ENCODE results near the gene SLC2A5.
A peak's percentile ranks its signal among the peaks of the same experiment; 100 is the strongest.
"Not testable (repeated sequence)": the region's sequence is repeated elsewhere in the genome, so short reads cannot be mapped to it uniquely, and the experiment has no call there.

The SLC2A5 gene

DNA sequence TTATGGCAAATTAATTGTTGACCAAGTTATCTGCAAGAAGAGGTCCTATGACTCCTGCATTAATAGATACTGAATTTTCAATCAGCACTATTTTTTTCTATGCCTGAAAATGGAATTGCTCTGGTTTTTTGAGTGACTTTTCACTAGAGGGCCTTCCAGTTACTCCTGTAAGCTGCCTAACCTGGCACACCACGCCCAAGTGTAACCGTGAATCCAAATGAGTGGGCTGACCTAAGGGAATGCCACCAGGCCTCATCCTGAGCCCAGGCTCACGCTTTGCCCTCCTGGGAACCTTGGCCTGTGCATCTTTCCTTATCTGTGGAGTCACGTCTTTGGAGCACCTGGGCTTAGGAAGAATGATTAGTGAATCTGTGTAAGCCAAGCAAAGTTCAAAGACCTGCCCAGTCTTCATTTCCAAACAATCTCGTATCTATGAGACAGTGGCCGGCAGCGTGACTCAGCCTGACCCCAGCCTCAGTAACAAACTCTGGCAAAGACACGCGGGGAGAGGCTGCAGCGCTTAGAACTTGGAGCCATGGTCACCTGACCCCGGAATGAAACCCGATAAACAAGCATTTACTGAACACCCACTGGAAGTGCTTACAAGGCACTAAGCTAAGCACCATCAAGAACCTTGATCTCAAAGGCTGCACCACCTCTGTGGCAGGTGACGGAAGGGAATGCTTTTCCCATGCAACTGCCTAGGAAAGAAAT lies 75.3 kb downstream of the SLC2A5 start:
- H3K27ac ChIP-seq (ENCODE audit: low read length, poor library complexity, severe bottlenecking); H2BK15ac ChIP-seq (ENCODE audit: low read depth, poor library complexity, severe bottlenecking); H3K4me2 ChIP-seq (ENCODE audit: low read length, poor library complexity, severe bottlenecking); H3K23ac ChIP-seq (ENCODE audit: low read length in 2 of 2); H4K8ac ChIP-seq (ENCODE audit: low read length); H3K36me3 ChIP-seq (ENCODE audit: control insufficient read depth in 1 of 2, insufficient read depth in 2 of 2, low read depth in 1 of 2, low read length in 2 of 2); H2AK5ac ChIP-seq (ENCODE audit: low read length, severe bottlenecking); H4K91ac ChIP-seq (ENCODE audit: low read length); H3K9ac ChIP-seq (ENCODE audit: low read length); H2AFZ ChIP-seq (ENCODE audit: low read depth, low read length); H2BK12ac ChIP-seq (ENCODE audit: low read length in 2 of 2); H3K4me1 ChIP-seq (ENCODE audit: control insufficient read depth, insufficient read depth, low read depth, low read length); H3K79me1 ChIP-seq (replicated peaks; ENCODE audit: low read length, poor library complexity, severe bottlenecking); H2BK5ac ChIP-seq (ENCODE audit: low read depth, low read length, poor library complexity, severe bottlenecking); H3K27me3 ChIP-seq (ENCODE audit: control insufficient read depth in 1 of 2, insufficient read depth in 1 of 2, low read length in 2 of 2); H3K14ac ChIP-seq (ENCODE audit: low read length in 2 of 2); H3K4me3 ChIP-seq (ENCODE audit: insufficient read depth in 1 of 2, low read depth in 1 of 2, low read length in 2 of 2); H2BK120ac ChIP-seq (ENCODE audit: low read depth, low read length); H3K9me3 ChIP-seq (ENCODE audit: control insufficient read depth, low read length); H3K4ac ChIP-seq (ENCODE audit: low read depth in 1 of 2, low read length in 2 of 2); DNase-seq; H3K18ac ChIP-seq (ENCODE audit: low read depth in 1 of 2, low read length in 2 of 2): not testable (repeated sequence)
- 62% methylated on average over 3 of the region's 13 CpGs for WGBS

DNA sequence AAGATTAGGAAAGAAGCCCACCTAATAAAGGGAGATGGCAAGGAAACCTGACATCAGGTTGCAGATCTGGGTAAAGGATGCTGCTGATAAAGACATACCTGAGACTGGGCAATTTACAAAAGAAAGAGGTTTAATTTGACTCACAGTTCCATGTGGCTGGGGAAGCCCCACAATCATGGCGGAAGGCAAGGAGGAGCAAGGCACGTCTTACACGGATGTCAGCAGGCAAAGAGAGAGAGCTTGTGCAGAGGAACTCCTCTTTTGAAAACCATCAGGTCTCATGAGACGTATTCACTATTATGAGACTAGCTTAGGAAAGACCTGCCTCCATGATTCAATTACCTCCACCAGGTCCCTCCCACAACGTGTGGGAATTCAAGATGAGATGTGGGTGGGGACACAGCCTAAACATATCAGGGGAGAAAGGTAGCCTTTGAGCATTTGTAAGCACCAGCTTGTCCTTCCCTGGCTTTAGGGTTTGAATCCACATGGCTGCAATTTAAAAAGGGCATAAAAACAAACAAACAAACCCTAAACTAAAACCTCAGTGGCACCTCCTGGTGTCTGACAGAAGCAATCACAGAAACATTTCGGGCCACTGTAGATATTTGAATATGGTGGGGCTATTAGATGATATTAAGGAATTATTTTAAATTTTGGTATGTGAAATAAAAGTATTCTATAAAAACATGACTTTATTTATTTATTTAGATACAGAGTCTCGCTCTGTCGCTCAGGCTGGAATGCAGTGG lies 76.3 kb downstream of the SLC2A5 start:
- Histone ChIP-seq H3K4me2 (ENCODE audit: low read length, poor library complexity, severe bottlenecking) (no peak overlapping the region), H3K27me3 (ENCODE audit: control insufficient read depth in 1 of 2, insufficient read depth in 1 of 2, low read length in 2 of 2) (no peaks in the 10 kb centered on the region), H3K9me3 (ENCODE audit: control insufficient read depth, low read length) (no peaks in the 10 kb centered on the region), H3K79me1 (replicated peaks; ENCODE audit: low read length, poor library complexity, severe bottlenecking) (no peaks in the 10 kb centered on the region), H4K91ac (ENCODE audit: low read length) (no peak overlapping the region), H3K4me3 (ENCODE audit: insufficient read depth in 1 of 2, low read depth in 1 of 2, low read length in 2 of 2) (no peak overlapping the region), H2BK5ac (ENCODE audit: low read depth, low read length, poor library complexity, severe bottlenecking) (no peak overlapping the region), H3K36me3 (ENCODE audit: control insufficient read depth in 1 of 2, insufficient read depth in 2 of 2, low read depth in 1 of 2, low read length in 2 of 2) (no peaks in the 10 kb centered on the region), H3K4me1 (ENCODE audit: control insufficient read depth, insufficient read depth, low read depth, low read length) (no peaks in the 10 kb centered on the region), H3K14ac (ENCODE audit: low read length in 2 of 2) (no peak overlapping the region), H2AK5ac (ENCODE audit: low read length, severe bottlenecking) (no peak overlapping the region), H3K4ac (ENCODE audit: low read depth in 1 of 2, low read length in 2 of 2) (no peak overlapping the region), H2BK12ac (ENCODE audit: low read length in 2 of 2) (no peak overlapping the region), H2BK120ac (ENCODE audit: low read depth, low read length) (no peak overlapping the region), H3K27ac (ENCODE audit: low read length, poor library complexity, severe bottlenecking) (no peak overlapping the region), H3K9ac (ENCODE audit: low read length) (no peak overlapping the region), H3K18ac (ENCODE audit: low read depth in 1 of 2, low read length in 2 of 2) (no peak overlapping the region), H3K23ac (ENCODE audit: low read length in 2 of 2) (no peak overlapping the region), H2BK15ac (ENCODE audit: low read depth, poor library complexity, severe bottlenecking) (no peak overlapping the region), H2AFZ (ENCODE audit: low read depth, low read length) (no peak overlapping the region), H4K8ac (ENCODE audit: low read length) (no peak overlapping the region)
- WGBS = 96% methylated on average over 5 of the region's 8 CpGs
- DNase-seq = no peak

DNA sequence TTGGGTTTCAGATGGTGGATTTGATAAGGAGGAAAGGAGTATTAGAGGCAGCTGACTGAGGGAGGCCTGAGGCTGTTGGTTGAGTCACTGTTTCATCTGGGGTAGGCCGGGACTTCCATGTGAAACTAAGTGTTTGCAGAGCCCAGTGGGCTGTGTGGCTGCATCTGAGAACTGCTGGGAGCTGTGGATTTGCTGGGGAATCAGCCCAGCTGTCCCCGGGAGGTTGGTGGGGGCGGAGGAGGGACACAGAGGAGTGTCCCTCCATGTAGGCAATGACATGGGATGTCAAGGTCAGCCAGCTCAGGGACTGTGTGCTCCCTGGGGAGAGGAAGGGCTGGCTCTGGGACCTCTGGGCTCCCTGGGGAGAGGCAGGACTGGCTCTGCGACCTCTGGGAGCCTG lies 79.6 kb downstream of the SLC2A5 start:
- no peak overlapping the region for H2BK15ac ChIP-seq (ENCODE audit: low read depth, poor library complexity, severe bottlenecking)
- no peak overlapping the region for H2BK120ac ChIP-seq (ENCODE audit: low read depth, low read length)
- H3K79me1 ChIP-seq (replicated peaks; ENCODE audit: low read length, poor library complexity, severe bottlenecking) = no peaks in the 10 kb centered on the region
- no peak overlapping the region for H3K14ac ChIP-seq (ENCODE audit: low read length in 2 of 2)
- no peaks in the 10 kb centered on the region for H3K9me3 ChIP-seq (ENCODE audit: control insufficient read depth, low read length)
- no peaks in the 10 kb centered on the region for H3K36me3 ChIP-seq (ENCODE audit: control insufficient read depth in 1 of 2, insufficient read depth in 2 of 2, low read depth in 1 of 2, low read length in 2 of 2)
- H3K4ac ChIP-seq (ENCODE audit: low read depth in 1 of 2, low read length in 2 of 2) = no peak overlapping the region
- H3K9ac ChIP-seq (ENCODE audit: low read length) = no peak overlapping the region
- H2BK5ac ChIP-seq (ENCODE audit: low read depth, low read length, poor library complexity, severe bottlenecking) = no peak overlapping the region
- no peak overlapping the region for H3K4me3 ChIP-seq (ENCODE audit: insufficient read depth in 1 of 2, low read depth in 1 of 2, low read length in 2 of 2)
- no peaks in the 10 kb centered on the region for H3K27me3 ChIP-seq (ENCODE audit: control insufficient read depth in 1 of 2, insufficient read depth in 1 of 2, low read length in 2 of 2)
- H3K23ac ChIP-seq (ENCODE audit: low read length in 2 of 2) = no peak overlapping the region
- no peak overlapping the region for H3K4me2 ChIP-seq (ENCODE audit: low read length, poor library complexity, severe bottlenecking)
- H4K8ac ChIP-seq (ENCODE audit: low read length) = no peak overlapping the region
- H2AK5ac ChIP-seq (ENCODE audit: low read length, severe bottlenecking) = no peak overlapping the region
- 85% methylated on average over 4 of the region's 4 CpGs for WGBS
- peak; percentile 12 for DNase-seq
- H3K18ac ChIP-seq (ENCODE audit: low read depth in 1 of 2, low read length in 2 of 2) = no peak overlapping the region
- H2AFZ ChIP-seq (ENCODE audit: low read depth, low read length) = no peak overlapping the region
- no peak overlapping the region for H3K27ac ChIP-seq (ENCODE audit: low read length, poor library complexity, severe bottlenecking)
- H2BK12ac ChIP-seq (ENCODE audit: low read length in 2 of 2) = no peak overlapping the region
- H3K4me1 ChIP-seq (ENCODE audit: control insufficient read depth, insufficient read depth, low read depth, low read length) = peaks cover 6% of the 10 kb centered on the region
- H4K91ac ChIP-seq (ENCODE audit: low read length) = no peak overlapping the region

DNA sequence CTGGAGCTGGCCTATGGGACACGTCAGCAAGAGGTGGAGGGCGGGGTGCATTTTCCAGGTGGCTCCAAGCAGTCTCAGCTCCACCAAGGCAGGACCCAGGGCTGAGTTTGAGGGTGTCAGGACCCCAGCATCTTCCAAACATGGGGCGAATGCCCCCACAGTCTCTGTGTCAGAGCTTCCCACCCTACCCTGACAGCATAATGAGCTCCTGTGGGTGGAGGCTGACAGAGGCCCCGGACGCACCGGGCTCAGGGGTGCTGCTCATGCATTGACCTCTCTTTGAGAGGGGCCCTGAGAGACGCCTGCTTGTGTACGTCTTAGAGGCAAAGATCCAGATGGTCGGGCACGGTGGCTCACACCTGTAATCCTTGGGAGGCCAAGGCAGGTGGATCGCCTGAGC lies 80.4 kb downstream of the SLC2A5 start:
- no peak overlapping the region for H3K4ac ChIP-seq (ENCODE audit: low read depth in 1 of 2, low read length in 2 of 2)
- H2AK5ac ChIP-seq (ENCODE audit: low read length, severe bottlenecking) = no peak overlapping the region
- H4K8ac ChIP-seq (ENCODE audit: low read length) = no peak overlapping the region
- H3K27ac ChIP-seq (ENCODE audit: low read length, poor library complexity, severe bottlenecking) = no peak overlapping the region
- DNase-seq = no peak
- no peak overlapping the region for H3K4me3 ChIP-seq (ENCODE audit: insufficient read depth in 1 of 2, low read depth in 1 of 2, low read length in 2 of 2)
- H2BK15ac ChIP-seq (ENCODE audit: low read depth, poor library complexity, severe bottlenecking) = no peak overlapping the region
- no peak overlapping the region for H4K91ac ChIP-seq (ENCODE audit: low read length)
- no peaks in the 10 kb centered on the region for H3K27me3 ChIP-seq (ENCODE audit: control insufficient read depth in 1 of 2, insufficient read depth in 1 of 2, low read length in 2 of 2)
- no peaks in the 10 kb centered on the region for H3K9me3 ChIP-seq (ENCODE audit: control insufficient read depth, low read length)
- H3K9ac ChIP-seq (ENCODE audit: low read length) = no peak overlapping the region
- peak overlapping the region in 1 of 2 experiments; percentile 63 for H3K23ac ChIP-seq (ENCODE audit: low read length in 2 of 2)
- H2AFZ ChIP-seq (ENCODE audit: low read depth, low read length) = no peak overlapping the region
- H3K4me2 ChIP-seq (ENCODE audit: low read length, poor library complexity, severe bottlenecking) = no peak overlapping the region
- no peak overlapping the region for H2BK12ac ChIP-seq (ENCODE audit: low read length in 2 of 2)
- H2BK5ac ChIP-seq (ENCODE audit: low read depth, low read length, poor library complexity, severe bottlenecking) = no peak overlapping the region
- H3K36me3 ChIP-seq (ENCODE audit: control insufficient read depth in 1 of 2, insufficient read depth in 2 of 2, low read depth in 1 of 2, low read length in 2 of 2) = no peaks in the 10 kb centered on the region
- H3K79me1 ChIP-seq (replicated peaks; ENCODE audit: low read length, poor library complexity, severe bottlenecking) = no peaks in the 10 kb centered on the region
- H3K18ac ChIP-seq (ENCODE audit: low read depth in 1 of 2, low read length in 2 of 2) = no peak overlapping the region
- no peak overlapping the region for H3K14ac ChIP-seq (ENCODE audit: low read length in 2 of 2)
- WGBS = 88% methylated on average over 11 of the region's 11 CpGs
- peaks cover 6% of the 10 kb centered on the region for H3K4me1 ChIP-seq (ENCODE audit: control insufficient read depth, insufficient read depth, low read depth, low read length)
- no peak overlapping the region for H2BK120ac ChIP-seq (ENCODE audit: low read depth, low read length)
